Upper lobe of left lung (tissue), 4 donors: Measurements from ENCODE around the gene SFRP2.

Source experiments
- CTCF ChIP-seq, 6 experiments: fragments of 450-650 bp in 4 of 6; fragments of 200-600 bp in 2 of 6; sonication (generic) in 2 of 6; IDR thresholded peaks; one replicate each; pipeline ENCODE4 v1.5.1; 2016 to 2019; ENCODE audit warnings: antibody characterized with exemption in 6 of 6
- EP300 ChIP-seq, 4 donors: sonication (generic); formaldehyde crosslinking; IDR thresholded peaks; one replicate each; pipeline ENCODE4 v1.5.1; 2017; ENCODE audit warnings: antibody characterized with exemption in 4 of 4, control low read depth in 2 of 4

- no peak for TF ChIP-seq CTCF (IDR thresholded peaks at IDR 0.05)
- TF ChIP-seq EP300 (IDR thresholded peaks at IDR 0.05) = no peak
These were observed 30.7 kb downstream of the SFRP2 start for GRCh38 chr4:153758136-153758535.
